Loucy (cell line): ENCODE results near the gene OCLN.

Experiments used
- H2AFZ ChIP-seq: fragments of 200-600 bp; sonication (generic); 2 replicates; pipeline ENCODE4 v1.6.0; 2016; ENCODE audit warnings: antibody characterized with exemption, mild to moderate bottlenecking, low read length, moderate library complexity
- H3F3A ChIP-seq: fragments of 200-600 bp; 2 replicates; pipeline ENCODE4 v1.6.0; 2016; ENCODE audit warnings: antibody characterized with exemption, low read depth, mild to moderate bottlenecking
- H3K27me3 ChIP-seq: fragments of 200-600 bp; sonication (generic); 2 replicates; pipeline ENCODE4 v1.6.1; 2014; ENCODE audit warnings: low read length, mild to moderate bottlenecking; ENCODE audit not compliant: insufficient read depth, poor library complexity, severe bottlenecking
- H3K36me3 ChIP-seq: fragments of 200-600 bp; sonication (generic); 2 replicates; pipeline ENCODE4 v1.6.1; 2016; ENCODE audit warnings: low read length; ENCODE audit not compliant: insufficient read depth
- H3K4me1 ChIP-seq: fragments of 200-600 bp; sonication (generic); 2 replicates; pipeline ENCODE4 v1.5.1; 2014; ENCODE audit warnings: low read length, mild to moderate bottlenecking; ENCODE audit not compliant: insufficient read depth, poor library complexity, severe bottlenecking
- H3K4me2 ChIP-seq: fragments of 200-600 bp; sonication (generic); 2 replicates; pipeline ENCODE4 v1.6.0; 2014; ENCODE audit warnings: antibody characterized with exemption, low read length, low read depth, mild to moderate bottlenecking; ENCODE audit not compliant: poor library complexity, severe bottlenecking
- H3K4me3 ChIP-seq: fragments of 200-600 bp; sonication (generic); 2 replicates; pipeline ENCODE4 v1.5.1; 2014; ENCODE audit warnings: low read length, mild to moderate bottlenecking, mixed read lengths; ENCODE audit not compliant: poor library complexity, severe bottlenecking
- H3K79me2 ChIP-seq: fragments of 200-600 bp; sonication (generic); 2 replicates; pipeline ENCODE4 v1.6.1; 2014; ENCODE audit warnings: low read length; ENCODE audit not compliant: insufficient read depth
- H3K9ac ChIP-seq: fragments of 200-600 bp; sonication (generic); 2 replicates; pipeline ENCODE4 v1.6.0; 2014; ENCODE audit warnings: mild to moderate bottlenecking, low read depth, low read length, moderate library complexity; ENCODE audit not compliant: poor library complexity, severe bottlenecking
- H3K9me2 ChIP-seq: fragments of 200-600 bp; sonication (generic); replicated peaks from 2 replicates; pipeline ENCODE4 v1.6.1; 2016; ENCODE audit warnings: low read depth, low read length, mixed read lengths
- H3K9me3 ChIP-seq: fragments of 200-600 bp; sonication (generic); 2 replicates; pipeline ENCODE4 v1.6.1; 2014; ENCODE audit warnings: mild to moderate bottlenecking, antibody characterized with exemption, low read length, low read depth; ENCODE audit not compliant: insufficient read depth
- H4K20me1 ChIP-seq: fragments of 200-600 bp; sonication (generic); 2 replicates; pipeline ENCODE4 v1.6.0; 2014; ENCODE audit warnings: antibody characterized with exemption, low read length, mild to moderate bottlenecking; ENCODE audit not compliant: insufficient read depth, poor library complexity, severe bottlenecking
- EZH2phosphoT487 ChIP-seq: fragments of 200-600 bp; IDR thresholded peaks from 2 replicates; pipeline ENCODE4 v1.6.1; 2018; ENCODE audit warnings: antibody characterized with exemption, mild to moderate bottlenecking, moderate library complexity, borderline replicate concordance
- TF ChIP-seq, protein P1 (sequence below): fragments of 200-600 bp; sonication (generic); conservative IDR thresholded peaks from 2 replicates; pipeline ENCODE4 v1.5.1; 2014; ENCODE audit warnings: mild to moderate bottlenecking, antibody characterized with exemption, low read length

OCLN gene

DNA sequence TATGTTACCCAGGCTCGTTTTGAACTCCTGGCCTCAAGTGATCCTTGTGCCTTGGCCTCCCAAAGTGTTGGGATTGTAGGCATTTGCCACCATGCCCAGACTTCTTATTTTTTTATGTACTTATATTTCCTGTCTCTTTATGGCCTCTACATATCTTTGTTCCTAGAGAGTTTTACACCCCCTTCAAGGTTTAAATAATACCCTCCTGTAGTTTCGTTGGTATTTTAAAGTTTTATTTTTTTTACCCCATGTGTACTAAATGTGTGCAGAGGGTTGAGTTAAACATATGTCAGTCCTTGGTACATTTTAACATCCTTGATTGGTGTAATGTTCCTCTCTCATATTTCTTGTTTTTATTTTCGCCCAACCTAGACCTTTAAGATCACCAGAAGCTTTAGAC lies 29.4 kb downstream of the OCLN start:
- no peaks in the 10 kb centered on the region for H3F3A ChIP-seq

DNA sequence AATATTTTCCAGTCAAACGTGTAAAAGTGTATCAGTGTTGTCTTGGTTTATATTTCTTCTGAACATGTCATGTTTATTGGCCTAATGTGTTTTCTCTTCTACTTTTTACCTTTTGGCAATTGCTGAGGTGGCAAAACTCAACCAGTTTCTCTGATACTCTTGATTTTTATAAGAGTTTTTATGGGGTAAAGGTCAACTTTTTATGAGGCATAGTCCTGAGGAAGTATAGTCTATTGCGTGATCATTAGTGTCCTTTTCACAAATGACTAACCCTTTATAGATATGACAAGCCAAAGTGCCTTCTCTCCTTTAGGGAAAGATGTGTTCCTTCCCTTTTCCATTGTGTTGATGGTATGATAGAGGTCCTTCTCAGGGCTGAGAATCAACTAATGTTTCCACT lies 32.9 kb downstream of the OCLN start:
- no peak overlapping the region for H3K4me2 ChIP-seq
- no peaks in the 10 kb centered on the region for H3K9me3 ChIP-seq
- no peaks in the 10 kb centered on the region for H3K9me2 ChIP-seq
- no peaks in the 10 kb centered on the region for H3K36me3 ChIP-seq
- H3K4me1 ChIP-seq, result no peaks in the 10 kb centered on the region
- TF ChIP-seq, protein P1, sequence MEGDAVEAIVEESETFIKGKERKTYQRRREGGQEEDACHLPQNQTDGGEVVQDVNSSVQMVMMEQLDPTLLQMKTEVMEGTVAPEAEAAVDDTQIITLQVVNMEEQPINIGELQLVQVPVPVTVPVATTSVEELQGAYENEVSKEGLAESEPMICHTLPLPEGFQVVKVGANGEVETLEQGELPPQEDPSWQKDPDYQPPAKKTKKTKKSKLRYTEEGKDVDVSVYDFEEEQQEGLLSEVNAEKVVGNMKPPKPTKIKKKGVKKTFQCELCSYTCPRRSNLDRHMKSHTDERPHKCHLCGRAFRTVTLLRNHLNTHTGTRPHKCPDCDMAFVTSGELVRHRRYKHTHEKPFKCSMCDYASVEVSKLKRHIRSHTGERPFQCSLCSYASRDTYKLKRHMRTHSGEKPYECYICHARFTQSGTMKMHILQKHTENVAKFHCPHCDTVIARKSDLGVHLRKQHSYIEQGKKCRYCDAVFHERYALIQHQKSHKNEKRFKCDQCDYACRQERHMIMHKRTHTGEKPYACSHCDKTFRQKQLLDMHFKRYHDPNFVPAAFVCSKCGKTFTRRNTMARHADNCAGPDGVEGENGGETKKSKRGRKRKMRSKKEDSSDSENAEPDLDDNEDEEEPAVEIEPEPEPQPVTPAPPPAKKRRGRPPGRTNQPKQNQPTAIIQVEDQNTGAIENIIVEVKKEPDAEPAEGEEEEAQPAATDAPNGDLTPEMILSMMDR, result no peak
- no peak for TF ChIP-seq EZH2phosphoT487
- H3K9ac ChIP-seq, result no peak overlapping the region
- H4K20me1 ChIP-seq, result no peaks in the 10 kb centered on the region
- no peak overlapping the region for H3K4me3 ChIP-seq
- no peaks in the 10 kb centered on the region for H3K27me3 ChIP-seq
- H3F3A ChIP-seq, result no peaks in the 10 kb centered on the region
- H2AFZ ChIP-seq, result no peak overlapping the region
- H3K79me2 ChIP-seq, result no peaks in the 10 kb centered on the region

More for the DNA sequence above, 29.4 kb downstream of the OCLN start:
- H4K20me1 ChIP-seq, result no peaks in the 10 kb centered on the region
- H3K9ac ChIP-seq, result no peak overlapping the region
- H3K4me2 ChIP-seq, result no peak overlapping the region
- H3K9me3 ChIP-seq, result no peaks in the 10 kb centered on the region
- no peaks in the 10 kb centered on the region for H3K4me1 ChIP-seq
- TF ChIP-seq EZH2phosphoT487, result no peak
- TF ChIP-seq, protein P1, result no peak
- H3K27me3 ChIP-seq, result no peaks in the 10 kb centered on the region
- no peak overlapping the region for H3K4me3 ChIP-seq
- H3K9me2 ChIP-seq, result no peaks in the 10 kb centered on the region
- no peaks in the 10 kb centered on the region for H3K79me2 ChIP-seq
- H3K36me3 ChIP-seq, result no peaks in the 10 kb centered on the region
- no peak overlapping the region for H2AFZ ChIP-seq

DNA sequence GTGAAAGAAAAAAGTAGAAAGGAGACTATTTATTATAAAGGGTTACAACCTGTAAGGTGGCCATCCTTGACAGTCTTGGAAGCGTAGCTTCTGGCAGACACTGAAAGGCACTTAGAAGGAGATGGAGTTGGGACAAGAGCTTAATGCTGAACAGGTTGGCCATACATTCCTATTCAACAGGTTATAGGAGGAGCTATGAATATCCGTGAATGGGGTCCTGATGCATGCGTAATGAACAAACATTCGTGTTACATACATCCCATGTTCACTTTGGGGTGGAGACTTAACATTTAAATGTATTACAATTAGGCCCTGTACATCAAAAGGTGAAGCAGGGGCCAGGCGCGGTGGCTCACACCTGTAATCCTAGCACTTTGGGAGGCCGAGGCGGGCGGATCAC lies 34.1 kb downstream of the OCLN start:
- Histone ChIP-seq H3K4me1 (no peaks in the 10 kb centered on the region), H3K36me3 (no peaks in the 10 kb centered on the region), H3K9me3 (no peaks in the 10 kb centered on the region), H3K9ac (no peak overlapping the region), H4K20me1 (no peaks in the 10 kb centered on the region), H3K79me2 (no peaks in the 10 kb centered on the region), H3K27me3 (no peaks in the 10 kb centered on the region), H3K9me2 (no peaks in the 10 kb centered on the region), H3F3A (no peaks in the 10 kb centered on the region), H3K4me3 (no peak overlapping the region), H2AFZ (no peak overlapping the region), H3K4me2 (no peak overlapping the region)
- TF ChIP-seq, protein P1, result no peak
- TF ChIP-seq EZH2phosphoT487, result no peak
